SK-N-SH (cell line): ENCODE measurements around the gene NTN1. TPM values are rescaled to one million over a fixed set of nuclear protein-coding genes. Genes with fewer than 3 reads are reported as not detected.

Experiments
- CTCF ChIA-PET: fragments of 300-600, 350-600 bp; formaldehyde crosslinking; extraction: SDS; loops from one replicate; lab custom pipeline; 2021; lab: Yijun Ruan, JAX
- POLR2A ChIA-PET: fragments of 350-600 bp; sonication (Branson Sonifier 250); formaldehyde crosslinking; extraction: SDS; loops from one replicate; lab custom pipeline; 2020; ENCODE audit warnings: antibody characterized with exemption, inconsistent platforms; lab: Yijun Ruan, JAX
- DNase-seq: peaks from one replicate; pipeline ENCODE4 v3.0.0; 2012
- H2AFZ ChIP-seq: fragments of 200-600 bp; sonication (generic); 2 replicates; pipeline ENCODE4 v1.8.1; 2016; ENCODE audit warnings: antibody characterized with exemption, mild to moderate bottlenecking, low read depth
- H3F3A ChIP-seq: fragments of 200-600 bp; sonication (generic); replicated peaks from 2 replicates; pipeline ENCODE3; 2016; ENCODE audit warnings: antibody characterized with exemption, mild to moderate bottlenecking; ENCODE audit not compliant: insufficient read depth
- H3K27ac ChIP-seq, 2 experiments: fragments of 200-500 bp in 1 of 2; fragments of 200-600 bp in 1 of 2; sonication (Bioruptor generic) in 1 of 2; sonication (generic), shearing (Covaris generic) in 1 of 2; 2 replicates each; pipeline versions ENCODE4 v1.5.1 to v1.6.1; 2014 to 2016; ENCODE audit warnings: low read depth in 2 of 2, inconsistent platforms in 1 of 2, low read length in 1 of 2, mild to moderate bottlenecking in 1 of 2, mixed read lengths in 1 of 2
- H3K27me3 ChIP-seq: fragments of 200-600 bp; sonication (generic), shearing (Covaris generic); 2 replicates; pipeline ENCODE4 v1.6.1; 2016; ENCODE audit warnings: mixed run types; ENCODE audit not compliant: insufficient read depth
- H3K36me3 ChIP-seq, 2 experiments: fragments of 200-500 bp in 1 of 2; fragments of 200-600 bp in 1 of 2; sonication (Bioruptor generic) in 1 of 2; sonication (generic) in 1 of 2; replicated peaks in 1 of 2; 2 replicates each; pipeline versions ENCODE3 to v1.5.1; 2014 to 2016; ENCODE audit warnings: low read length in 1 of 2, mild to moderate bottlenecking in 1 of 2; ENCODE audit not compliant: insufficient read depth in 2 of 2, control insufficient read depth in 1 of 2
- H3K4me1 ChIP-seq, 2 experiments: fragments of 200-500 bp in 1 of 2; fragments of 200-600 bp in 1 of 2; sonication (Bioruptor generic) in 1 of 2; sonication (generic), shearing (Covaris generic) in 1 of 2; 2 replicates each; pipeline versions ENCODE4 v1.5.1 to v1.6.1; 2014 to 2016; ENCODE audit warnings: low read depth in 1 of 2, low read length in 1 of 2, mixed run types in 1 of 2; ENCODE audit not compliant: insufficient read depth in 2 of 2, control insufficient read depth in 1 of 2
- H3K4me2 ChIP-seq: fragments of 200-600 bp; sonication (generic), shearing (Covaris generic); 2 replicates; pipeline ENCODE4 v1.6.1; 2017; ENCODE audit warnings: mixed run types
- H3K4me3 ChIP-seq, 2 experiments: fragments of 200-500 bp in 1 of 2; fragments of 200-600 bp in 1 of 2; sonication (Bioruptor generic) in 1 of 2; sonication (generic), shearing (Covaris generic) in 1 of 2; 2 replicates each; pipeline versions ENCODE4 v1.5.1 to v1.8.1; 2014 to 2016; ENCODE audit warnings: low read depth in 2 of 2, inconsistent platforms in 1 of 2, low read length in 1 of 2, mild to moderate bottlenecking in 1 of 2, mixed read lengths in 1 of 2, moderate library complexity in 1 of 2
- H3K79me2 ChIP-seq: fragments of 200-600 bp; sonication (generic); 2 replicates; pipeline ENCODE4 v1.8.1; 2017; ENCODE audit warnings: mild to moderate bottlenecking; ENCODE audit not compliant: insufficient read depth
- H3K9ac ChIP-seq: fragments of 200-600 bp; sonication (generic); 2 replicates; pipeline ENCODE4 v1.6.1; 2017; ENCODE audit warnings: mixed run types
- H3K9me2 ChIP-seq: fragments of 200-600 bp; sonication (generic); 2 replicates; pipeline ENCODE4 v1.6.1; 2017; ENCODE audit warnings: mixed run types
- H3K9me3 ChIP-seq: fragments of 200-600 bp; sonication (generic); 2 replicates; pipeline ENCODE4 v1.6.1; 2017; ENCODE audit warnings: mixed run types, mild to moderate bottlenecking, moderate library complexity
- H4K20me1 ChIP-seq: fragments of 200-600 bp; sonication (generic); 2 replicates; pipeline ENCODE4 v1.6.1; 2017; ENCODE audit warnings: mild to moderate bottlenecking, mixed run types; ENCODE audit not compliant: insufficient read depth
- EZH2phosphoT487 ChIP-seq: fragments of 200-600 bp; sonication (generic); IDR thresholded peaks from 2 replicates; pipeline ENCODE4 v1.6.1; 2017; ENCODE audit warnings: low read depth, mixed run types, mild to moderate bottlenecking, antibody characterized with exemption, moderate library complexity, borderline replicate concordance
- FOXJ3 ChIP-seq: sonication (generic); formaldehyde crosslinking; IDR thresholded peaks from 2 replicates; pipeline ENCODE4 v1.5.1; 2020; ENCODE audit warnings: mild to moderate bottlenecking, missing genetic modification reagents
- GABPA ChIP-seq: IDR thresholded peaks from 2 replicates; pipeline ENCODE4 v1.4.0; 2012; ENCODE audit warnings: low read depth, mild to moderate bottlenecking
- GATA2 ChIP-seq: sonication (generic); formaldehyde crosslinking; IDR thresholded peaks from 2 replicates; pipeline ENCODE4 v1.5.0; 2020; ENCODE audit warnings: mild to moderate bottlenecking, missing genetic modification reagents
- IRF3 ChIP-seq: fragments of 150-350 bp; IDR thresholded peaks from 2 replicates; pipeline ENCODE4 v1.6.1; 2016; ENCODE audit warnings: mild to moderate bottlenecking, low read depth, low read length
- MEF2A ChIP-seq: IDR thresholded peaks from 2 replicates; pipeline ENCODE4 v1.4.0; 2012; ENCODE audit warnings: low read depth, borderline replicate concordance
- MXI1 ChIP-seq: IDR thresholded peaks from 2 replicates; pipeline ENCODE4 v1.6.1; 2012; ENCODE audit warnings: mild to moderate bottlenecking, low read depth, low read length, improper control_type of control experiment
- POLR2AphosphoS5 ChIP-seq: IDR thresholded peaks from 2 replicates; pipeline ENCODE4 v1.6.1; 2012; ENCODE audit warnings: low read depth, low read length
- RAD21 ChIP-seq: IDR thresholded peaks from 2 replicates; pipeline ENCODE4 v1.6.1; 2012; ENCODE audit warnings: mild to moderate bottlenecking, low read length
- SIN3A ChIP-seq: IDR thresholded peaks from 2 replicates; pipeline ENCODE4 v1.6.1; 2012; ENCODE audit warnings: low read depth, mild to moderate bottlenecking, low read length, moderate library complexity, borderline replicate concordance
- TCF12 ChIP-seq: IDR thresholded peaks from 2 replicates; pipeline ENCODE4 v1.4.0; 2012
- TEAD4 ChIP-seq: IDR thresholded peaks from 2 replicates; pipeline ENCODE4 v1.4.0; 2012; ENCODE audit warnings: mild to moderate bottlenecking, borderline replicate concordance; ENCODE audit not compliant: insufficient read depth
- YY1 ChIP-seq: IDR thresholded peaks from 2 replicates; pipeline ENCODE4 v1.4.0; 2012; ENCODE audit warnings: low read depth, mild to moderate bottlenecking
- ZBTB33 ChIP-seq: IDR thresholded peaks from 2 replicates; pipeline ENCODE4 v1.4.0; 2012; ENCODE audit warnings: low read depth, borderline replicate concordance
- WGBS: methylation state at CpG from one replicate; pipeline ENCODE4 v1.1.6; 2017; ENCODE audit warnings: low lambda C conversion rate; 5-methylcytosine and 5-hydroxymethylcytosine counted together
- polyA plus RNA-seq, 3 experiments: library from polyadenylated mRNA; depleted of rRNA; stranded (reverse); fragments of >200 nt; gene quantifications; 2 replicates each; pipeline ENCODE4 v1.2.3, GENCODE V29; 2012
- TF ChIP-seq, protein P1 (sequence below): IDR thresholded peaks from 2 replicates; pipeline ENCODE4 v1.4.0; 2012; ENCODE audit warnings: low read depth, borderline replicate concordance

The NTN1 gene
- polyA plus RNA-seq, 1 of the 3 experiments (the other 2 are of a cell fraction): 0.05 TPM

GRCh38 chr17:9192010-9192409 lies 170.7 kb downstream of the NTN1 start:
- no peak for DNase-seq
- Histone ChIP-seq H3K79me2 (no peaks in the 10 kb centered on the region), H4K20me1 (no peaks in the 10 kb centered on the region), H2AFZ (no peak overlapping the region), H3K4me2 (no peak overlapping the region), H3K27ac (no peak overlapping the region), H3K4me1 (no peaks in the 10 kb centered on the region; a peak in 1 of 4 replicates), H3K9ac (no peak overlapping the region), H3K36me3 (no peaks in the 10 kb centered on the region), H3K4me3 (no peak overlapping the region), H3K27me3 (no peaks in the 10 kb centered on the region), H3K9me2 (no peaks in the 10 kb centered on the region), H3K9me3 (no peaks in the 10 kb centered on the region), H3F3A (no peaks in the 10 kb centered on the region)
- CTCF ChIA-PET: interaction anchor here (1.0 to 1.6 kb wide), 2 partner anchors 22 to 25 kb away, joined by 4 read pairs; no protein-coding TSS in a partner anchor
- TF ChIP-seq POLR2AphosphoS5 (no peak), EZH2phosphoT487 (no peak), TEAD4 (no peak), SIN3A (no peak), GABPA (no peak), RAD21 (no peak), ZBTB33 (no peak)
- POLR2A ChIA-PET: no interaction called here
- WGBS: 3% methylated on average over 1 of the region's 1 CpG

- DNase-seq: no peak
- Histone ChIP-seq H3K9ac (no peak overlapping the region), H3K4me1 (no peaks in the 10 kb centered on the region; a peak in 1 of 4 replicates), H3K36me3 (no peaks in the 10 kb centered on the region), H3K27me3 (no peaks in the 10 kb centered on the region; the same call in 1 of the 2 replicates), H3K27ac (no peak overlapping the region), H4K20me1 (no peaks in the 10 kb centered on the region), H3K9me2 (no peaks in the 10 kb centered on the region), H3K9me3 (no peaks in the 10 kb centered on the region), H3K79me2 (no peaks in the 10 kb centered on the region), H3F3A (no peaks in the 10 kb centered on the region), H3K4me3 (no peak overlapping the region), H2AFZ (no peak overlapping the region), H3K4me2 (no peak overlapping the region)
- 43% methylated on average over 4 of the region's 6 CpGs for WGBS
- POLR2A ChIA-PET: no interaction called here
- CTCF ChIA-PET: no interaction called here
- TF ChIP-seq MEF2A (no peak), YY1 (no peak), EZH2phosphoT487 (no peak), MXI1 (no peak), GATA2 (CRISPR knock-in tag) (no peak), TCF12 (no peak), FOXJ3 (CRISPR knock-in tag) (no peak), IRF3 (no peak)
- TF ChIP-seq, protein P1, sequence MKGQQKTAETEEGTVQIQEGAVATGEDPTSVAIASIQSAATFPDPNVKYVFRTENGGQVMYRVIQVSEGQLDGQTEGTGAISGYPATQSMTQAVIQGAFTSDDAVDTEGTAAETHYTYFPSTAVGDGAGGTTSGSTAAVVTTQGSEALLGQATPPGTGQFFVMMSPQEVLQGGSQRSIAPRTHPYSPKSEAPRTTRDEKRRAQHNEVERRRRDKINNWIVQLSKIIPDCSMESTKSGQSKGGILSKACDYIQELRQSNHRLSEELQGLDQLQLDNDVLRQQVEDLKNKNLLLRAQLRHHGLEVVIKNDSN: no peak
These were observed 174.1 kb downstream of the NTN1 start for GRCh38 chr17:9195411-9195810.
